Neural progenitor cell (in vitro differentiated cells): ENCODE measurements around the gene UBE4A. TPM values are rescaled to one million over a fixed set of nuclear protein-coding genes. Genes with fewer than 3 reads are reported as not detected.

ENCODE experiments used
- DNase-seq: peaks from one replicate; pipeline ENCODE4 v3.0.0-alpha.2; 2016; ENCODE audit warnings: low spot score
- H2AFZ ChIP-seq: fragments of 200-600 bp; sonication (generic); replicated peaks from 2 replicates; pipeline ENCODE4 v1.6.1; 2016; ENCODE audit warnings: antibody characterized with exemption
- H3F3A ChIP-seq: fragments of 200-600 bp; sonication (generic); 2 replicates; pipeline ENCODE4 v1.6.1; 2016; ENCODE audit warnings: antibody characterized with exemption, low read depth
- H3K27ac ChIP-seq: fragments of 200-600 bp; sonication (generic); 2 replicates; pipeline ENCODE4 v1.5.1; 2016; ENCODE audit warnings: mild to moderate bottlenecking
- H3K27me3 ChIP-seq: fragments of 200-600 bp; sonication (generic); 2 replicates; pipeline ENCODE4 v1.6.1; 2016; ENCODE audit warnings: mild to moderate bottlenecking, moderate library complexity
- H3K36me3 ChIP-seq: fragments of 200-600 bp; sonication (generic); 2 replicates; pipeline ENCODE4 v1.5.1; 2016
- H3K4me1 ChIP-seq: fragments of 200-600 bp; sonication (generic); 2 replicates; pipeline ENCODE4 v1.6.1; 2016; ENCODE audit warnings: mixed run types
- H3K4me2 ChIP-seq: fragments of 200-600 bp; sonication (generic); 2 replicates; pipeline ENCODE4 v1.6.1; 2016
- H3K4me3 ChIP-seq: fragments of 200-600 bp; sonication (generic); 2 replicates; pipeline ENCODE4 v1.5.1; 2016
- H3K79me2 ChIP-seq: fragments of 200-600 bp; sonication (generic); 2 replicates; pipeline ENCODE4 v1.6.1; 2016; ENCODE audit warnings: low read depth
- H3K9ac ChIP-seq: fragments of 200-600 bp; sonication (generic); 2 replicates; pipeline ENCODE4 v1.6.1; 2016
- H3K9me3 ChIP-seq: fragments of 200-600 bp; sonication (generic); 2 replicates; pipeline ENCODE4 v1.5.1; 2016; ENCODE audit warnings: low read depth
- H4K20me1 ChIP-seq: fragments of 200-600 bp; sonication (generic); 2 replicates; pipeline ENCODE4 v1.6.1; 2016; ENCODE audit warnings: low read depth
- H3K27ac Mint-ChIP-seq: 3 replicates; pipeline ENCODE4 v1.8.0; 2021; ENCODE audit warnings: mixed read lengths
- H3K27me3 Mint-ChIP-seq: 2 replicates; pipeline ENCODE4 v1.8.0; 2022; ENCODE audit warnings: low read depth, mild to moderate bottlenecking, inconsistent platforms, moderate library complexity, mixed read lengths; ENCODE audit not compliant: insufficient read depth
- H3K36me3 Mint-ChIP-seq: 3 replicates; pipeline ENCODE4 v1.8.0; 2021; ENCODE audit warnings: mixed read lengths
- H3K4me1 Mint-ChIP-seq: 3 replicates; pipeline ENCODE4 v1.8.0; 2021; ENCODE audit warnings: mixed read lengths
- H3K4me3 Mint-ChIP-seq: 3 replicates; pipeline ENCODE4 v1.8.0; 2021; ENCODE audit warnings: mild to moderate bottlenecking, moderate library complexity, mixed read lengths
- H3K9me3 Mint-ChIP-seq: 3 replicates; pipeline ENCODE4 v1.8.0; 2020; ENCODE audit warnings: mixed read lengths
- CTCF ChIP-seq: fragments of 200-600 bp; sonication (generic); IDR thresholded peaks from 2 replicates; pipeline ENCODE4 v1.5.1; 2017; ENCODE audit warnings: antibody characterized with exemption, mild to moderate bottlenecking
- EZH2 ChIP-seq: fragments of 200-600 bp; sonication (generic); IDR thresholded peaks from 2 replicates; pipeline ENCODE4 v1.6.1; 2017; ENCODE audit warnings: antibody characterized with exemption, mild to moderate bottlenecking, moderate library complexity
- EZH2phosphoT487 ChIP-seq: fragments of 200-600 bp; sonication (generic); IDR thresholded peaks from 2 replicates; pipeline ENCODE4 v1.6.1; 2017; ENCODE audit warnings: antibody characterized with exemption
- total RNA-seq: library from RNA; depleted of rRNA; stranded (reverse); fragments of >200 nt; gene quantifications from 2 replicates; pipeline ENCODE4 v1.2.3, GENCODE V29; 2015; ENCODE audit warnings: low replicate concordance

Gene UBE4A
- total RNA-seq, 1 donor from 2014 or later = 45.0 TPM

- H3K79me2 ChIP-seq = peaks cover 46% of the 10 kb centered on the region
- peak within 1 kb of the TSS; percentile 94 for H3K4me3 Mint-ChIP-seq
- H3K9ac ChIP-seq = peak within 1 kb of the TSS; percentile 91
- peak within 1 kb of the TSS; percentile 87 for H3K4me2 ChIP-seq
- H3K4me1 ChIP-seq = peaks cover 32% of the 10 kb centered on the region
- H3K9me3 Mint-ChIP-seq = no peaks in the 10 kb centered on the region
- no peaks in the 10 kb centered on the region for H3K9me3 ChIP-seq
- TF ChIP-seq CTCF = peak; percentile 22
- peak; percentile 55 for TF ChIP-seq EZH2
- no peak for TF ChIP-seq EZH2phosphoT487
- peaks cover 39% of the 10 kb centered on the region for H4K20me1 ChIP-seq
- H3F3A ChIP-seq = peaks cover 51% of the 10 kb centered on the region
- H3K4me1 Mint-ChIP-seq = peaks cover 42% of the 10 kb centered on the region
- H2AFZ ChIP-seq = peak within 1 kb of the TSS; percentile 68
- peaks cover 5% of the 10 kb centered on the region for H3K27me3 Mint-ChIP-seq
- peak within 1 kb of the TSS; percentile 82 for H3K27ac ChIP-seq
- H3K4me3 ChIP-seq = peak within 1 kb of the TSS; percentile 99
- H3K27me3 ChIP-seq = no peaks in the 10 kb centered on the region
- H3K27ac Mint-ChIP-seq = peak within 1 kb of the TSS; percentile 95
- DNase-seq = peak; percentile 99
- H3K36me3 Mint-ChIP-seq = peaks cover 4% of the 10 kb centered on the region
- H3K36me3 ChIP-seq = peaks cover 13% of the 10 kb centered on the region
Measured at GRCh38 chr11:118435893-118436624, 76.7 kb downstream of the UBE4A start, which contains the start of gene KMT2A. KMT2A (plus strand) TSS chr11:118436492; CDS start chr11:118436513, 21 bp downstream.

- H3K4me3 Mint-ChIP-seq = peak overlapping the region; percentile 94
- peaks cover 46% of the 10 kb centered on the region for H3K4me1 Mint-ChIP-seq
- Histone ChIP-seq H3F3A (peaks cover 57% of the 10 kb centered on the region), H2AFZ (no peak overlapping the region), H4K20me1 (peaks cover 46% of the 10 kb centered on the region), H3K9ac (peak overlapping the region; percentile 91), H3K4me1 (peaks cover 39% of the 10 kb centered on the region), H3K27ac (peak overlapping the region; percentile 82), H3K36me3 (peaks cover 13% of the 10 kb centered on the region), H3K4me2 (peak overlapping the region; percentile 87), H3K9me3 (no peaks in the 10 kb centered on the region), H3K4me3 (peak overlapping the region; percentile 99), H3K27me3 (no peaks in the 10 kb centered on the region), H3K79me2 (peaks cover 52% of the 10 kb centered on the region)
- H3K36me3 Mint-ChIP-seq = peaks cover 4% of the 10 kb centered on the region
- H3K27ac Mint-ChIP-seq = peak overlapping the region; percentile 95
- no peaks in the 10 kb centered on the region for H3K9me3 Mint-ChIP-seq
- no peak for TF ChIP-seq EZH2phosphoT487
- peak; percentile 7 for TF ChIP-seq EZH2
- peaks cover 5% of the 10 kb centered on the region for H3K27me3 Mint-ChIP-seq
- no peak for DNase-seq
Measured at GRCh38 chr11:118436639-118437207, 77.3 kb downstream of the UBE4A start.

GRCh38 chr11:118437208-118438125 lies 78.1 kb downstream of the UBE4A start:
- Histone ChIP-seq H4K20me1 (peaks cover 53% of the 10 kb centered on the region), H3K27me3 (no peaks in the 10 kb centered on the region), H3K4me2 (peak overlapping the region; percentile 87), H3K4me1 (peaks cover 46% of the 10 kb centered on the region), H3K79me2 (peaks cover 60% of the 10 kb centered on the region), H3F3A (peaks cover 59% of the 10 kb centered on the region), H2AFZ (no peak overlapping the region), H3K36me3 (peaks cover 13% of the 10 kb centered on the region), H3K27ac (peak overlapping the region; percentile 82), H3K9me3 (no peaks in the 10 kb centered on the region), H3K9ac (peak overlapping the region; percentile 91), H3K4me3 (peak overlapping the region; percentile 99)
- Mint-ChIP-seq H3K27me3 (peaks cover 5% of the 10 kb centered on the region), H3K9me3 (no peaks in the 10 kb centered on the region), H3K27ac (peak overlapping the region; percentile 95), H3K36me3 (peaks cover 4% of the 10 kb centered on the region), H3K4me3 (peak overlapping the region; percentile 94), H3K4me1 (peaks cover 51% of the 10 kb centered on the region)
- peak; percentile 82 for DNase-seq
- TF ChIP-seq CTCF = no peak
- no peak for TF ChIP-seq EZH2phosphoT487
